Measurements from ENCODE around the gene PRKD1.

Gene PRKD1

GRCh38 chr14:29759521-29760340 lies 167.9 kb downstream of the PRKD1 start:
- no peak for TF ChIP-seq CTCF (conservative IDR thresholded peaks at IDR 0.05; ENCODE audit: low read length)
- no peak overlapping the region for H3K4me3 ChIP-seq (ENCODE audit: low read length)
- DNase-seq (ENCODE audit: low read depth): peak; percentile 10

- no peak overlapping the region for H3K4me3 ChIP-seq (ENCODE audit: low read length)
- TF ChIP-seq CTCF (conservative IDR thresholded peaks at IDR 0.05; ENCODE audit: low read length): no peak
- no peak for DNase-seq (ENCODE audit: low read depth)
Observed at GRCh38 chr14:29757711-29758233, 169.9 kb downstream of the PRKD1 start.

- TF ChIP-seq CTCF (conservative IDR thresholded peaks at IDR 0.05; ENCODE audit: low read length): no peak
- DNase-seq (ENCODE audit: low read depth): no peak
- no peak overlapping the region for H3K4me3 ChIP-seq (ENCODE audit: low read length)
Observed at GRCh38 chr14:29757188-29757680, 170.4 kb downstream of the PRKD1 start.

GRCh38 chr14:29756019-29756385 lies 171.6 kb downstream of the PRKD1 start:
- DNase-seq (ENCODE audit: low read depth): no peak
- no peak overlapping the region for H3K4me3 ChIP-seq (ENCODE audit: low read length)
- TF ChIP-seq CTCF (conservative IDR thresholded peaks at IDR 0.05; ENCODE audit: low read length): no peak

- TF ChIP-seq CTCF (conservative IDR thresholded peaks at IDR 0.05; ENCODE audit: low read length): no peak
- no peak overlapping the region for H3K4me3 ChIP-seq (ENCODE audit: low read length)
- no peak for DNase-seq (ENCODE audit: low read depth)
Observed at GRCh38 chr14:29755311-29756018, 172.2 kb downstream of the PRKD1 start.

GRCh38 chr14:29754134-29754533 lies 173.5 kb downstream of the PRKD1 start:
- no peak overlapping the region for H3K4me3 ChIP-seq (ENCODE audit: low read length)
- no peak for DNase-seq (ENCODE audit: low read depth)
- no peak for TF ChIP-seq CTCF (conservative IDR thresholded peaks at IDR 0.05; ENCODE audit: low read length)
